GM12878 (cell line): ENCODE results near the gene KBTBD8. TPM values are rescaled to one million over a fixed set of nuclear protein-coding genes. Genes with fewer than 3 reads are reported as not detected.

ENCODE experiments used
- ATAC-seq: fragments of 200-7000 bp; cut with Tn5 transposase; 3 replicates; pipeline ENCODE4 v1.9.1; 2020; ENCODE audit warnings: mild to moderate bottlenecking, moderate library complexity
- BruUV-seq: library from RNA; stranded (reverse); fragments of 400-500 nt; replicated peaks from 2 replicates; lab custom pipeline; 2021; lab: Mats Ljungman, UMichigan
- CTCF ChIA-PET: fragments of 300-600 bp; sonication (Branson Sonifier 250); formaldehyde crosslinking; extraction: SDS; loops from one replicate; lab custom pipeline; 2021; ENCODE audit warnings: inconsistent platforms; lab: Yijun Ruan, JAX
- POLR2A ChIA-PET: fragments of 350-600 bp; formaldehyde crosslinking; extraction: SDS; loops from one replicate; lab custom pipeline; 2021; ENCODE audit warnings: inconsistent platforms; lab: Charles Lee
- RAD21 ChIA-PET: fragments of 300-600 bp; sonication (Branson Sonifier 250); formaldehyde crosslinking; loops from one replicate; lab custom pipeline; 2023; ENCODE audit warnings: antibody characterized with exemption; ENCODE audit not compliant: unreplicated experiment; lab: Charles Lee
- SMC1A ChIA-PET: fragments of 300-600 bp; sonication (Branson Sonifier 250); formaldehyde crosslinking; loops from one replicate; lab custom pipeline; 2023; ENCODE audit not compliant: unreplicated experiment, uncharacterized antibody; lab: Charles Lee
- DNase-seq: peaks from one replicate; pipeline ENCODE4 v3.0.0-alpha.2; 2011; ENCODE audit warnings: low read depth, low spot score
- FAIRE-seq: peaks from 3 replicates; lab custom pipeline; 2011; peaks lifted over from hg19 to GRCh38; lab: Jason Lieb, UNC
- H2AFZ ChIP-seq: 2 replicates; pipeline ENCODE4 v1.6.0; 2011; ENCODE audit warnings: low read depth, low read length, control low read depth; ENCODE audit not compliant: control insufficient read depth
- H3K27ac ChIP-seq: 2 replicates; pipeline ENCODE4 v1.5.1; 2011; ENCODE audit warnings: control low read depth; ENCODE audit not compliant: control insufficient read depth, insufficient read depth
- H3K27me3 ChIP-seq, 2 experiments: replicated peaks in 1 of 2; 2 replicates each; pipeline versions ENCODE4 v1.6.0 to v1.6.1; 2011; ENCODE audit warnings: low read length in 1 of 2; ENCODE audit not compliant: control insufficient read depth in 2 of 2, insufficient read depth in 2 of 2
- H3K36me3 ChIP-seq, 2 experiments: 2 replicates each; pipeline ENCODE4 v1.5.1; 2011; ENCODE audit warnings: low read length in 1 of 2; ENCODE audit not compliant: control insufficient read depth in 2 of 2, insufficient read depth in 2 of 2
- H3K4me1 ChIP-seq: 2 replicates; pipeline ENCODE4 v1.6.1; 2011; ENCODE audit warnings: mild to moderate bottlenecking, low read length, moderate library complexity, mixed read lengths; ENCODE audit not compliant: control insufficient read depth, insufficient read depth
- H3K4me2 ChIP-seq: 2 replicates; pipeline ENCODE4 v1.6.0; 2011; ENCODE audit warnings: control low read depth; ENCODE audit not compliant: control insufficient read depth, insufficient read depth
- H3K4me3 ChIP-seq: fragments of 200-600 bp; sonication (generic); 2 replicates; pipeline ENCODE4 v1.5.1; 2016
- H3K79me2 ChIP-seq: 2 replicates; pipeline ENCODE4 v1.6.0; 2011; ENCODE audit warnings: low read length; ENCODE audit not compliant: control insufficient read depth, insufficient read depth
- H3K9ac ChIP-seq: 2 replicates; pipeline ENCODE4 v1.8.0; 2011; ENCODE audit warnings: low read length, control low read depth, mixed read lengths; ENCODE audit not compliant: control insufficient read depth, insufficient read depth
- H3K9me3 ChIP-seq: replicated peaks from 3 replicates; pipeline ENCODE4 v1.5.1; 2011; ENCODE audit warnings: mild to moderate bottlenecking, low read length; ENCODE audit not compliant: control insufficient read depth, insufficient read depth
- H4K20me1 ChIP-seq: 2 replicates; pipeline ENCODE4 v1.6.0; 2011; ENCODE audit not compliant: control insufficient read depth, insufficient read depth
- BMI1 ChIP-seq: fragments of 450-650 bp; IDR thresholded peaks from 2 replicates; pipeline ENCODE4 v1.6.1; 2016; ENCODE audit warnings: mild to moderate bottlenecking, moderate library complexity, borderline replicate concordance
- CREB1 ChIP-seq: IDR thresholded peaks from 2 replicates; pipeline ENCODE4 v1.6.1; 2012; ENCODE audit warnings: low read depth, mild to moderate bottlenecking, inconsistent platforms
- CTCF ChIP-seq, 3 experiments: IDR thresholded peaks in 2 of 3; conservative IDR thresholded peaks in 1 of 3; 2 replicates each; pipeline ENCODE4 v1.5.1; 2011; ENCODE audit warnings: low read depth in 3 of 3, low read length in 3 of 3, mild to moderate bottlenecking in 3 of 3, control low read depth in 2 of 3, moderate library complexity in 2 of 3, inconsistent platforms in 1 of 3, mixed read lengths in 1 of 3; ENCODE audit not compliant: control insufficient read depth in 2 of 3, insufficient read depth in 1 of 3; ENCODE audit errors: extremely low read depth in 1 of 3
- HCFC1 ChIP-seq: fragments of 150-350 bp; IDR thresholded peaks from 2 replicates; pipeline ENCODE4 v1.6.1; 2014; ENCODE audit warnings: low read length
- HDAC2 ChIP-seq: fragments of 200-600 bp; sonication (generic); IDR thresholded peaks from 2 replicates; pipeline ENCODE4 v1.6.1; 2017
- KLF5 ChIP-seq: fragments of 450-650 bp; IDR thresholded peaks from 2 replicates; pipeline ENCODE4 v1.6.1; 2014; ENCODE audit warnings: mild to moderate bottlenecking; ENCODE audit not compliant: partially characterized antibody
- LARP7 ChIP-seq: fragments of 450-650 bp; IDR thresholded peaks from 2 replicates; pipeline ENCODE4 v1.6.1; 2017; ENCODE audit warnings: mild to moderate bottlenecking
- MAX ChIP-seq: IDR thresholded peaks from 2 replicates; pipeline ENCODE4 v1.6.1; 2012; ENCODE audit warnings: low read depth, low read length, improper control_type of control experiment
- NR2C1 ChIP-seq: fragments of 450-650 bp; IDR thresholded peaks from 2 replicates; pipeline ENCODE4 v1.6.1; 2017; ENCODE audit warnings: antibody characterized with exemption, mild to moderate bottlenecking, moderate library complexity
- RAD21 ChIP-seq: IDR thresholded peaks from 2 replicates; pipeline ENCODE4 v1.6.1; 2011; ENCODE audit warnings: mild to moderate bottlenecking, low read depth, low read length, moderate library complexity; ENCODE audit not compliant: insufficient read depth
- SPI1 ChIP-seq: IDR thresholded peaks from 2 replicates; pipeline ENCODE4 v1.6.1; 2011; ENCODE audit warnings: low read depth, mild to moderate bottlenecking, low read length, moderate library complexity, borderline replicate concordance; ENCODE audit not compliant: insufficient read depth
- STAT1 ChIP-seq: fragments of 450-650 bp; conservative IDR thresholded peaks from 2 replicates; pipeline ENCODE4 v1.6.1; 2014; ENCODE audit warnings: antibody characterized with exemption, mild to moderate bottlenecking
- TARDBP ChIP-seq: IDR thresholded peaks from 2 replicates; pipeline ENCODE4 v1.6.1; 2016; ENCODE audit warnings: borderline replicate concordance
- ZBTB33 ChIP-seq: fragments of 450-650 bp; IDR thresholded peaks from 2 replicates; pipeline ENCODE4 v1.6.1; 2017; ENCODE audit warnings: mild to moderate bottlenecking
- ZNF592 ChIP-seq: fragments of 450-650 bp; IDR thresholded peaks from 2 replicates; pipeline ENCODE4 v1.6.1; 2017; ENCODE audit warnings: mild to moderate bottlenecking, moderate library complexity
- WGBS: methylation state at CpG from one replicate; pipeline ENCODE4 v1.1.6; 2016; ENCODE audit warnings: low lambda C conversion rate; ENCODE audit not compliant: insufficient replicate concordance, insufficient coverage; ENCODE audit errors: missing lambda C conversion rate; 5-methylcytosine and 5-hydroxymethylcytosine counted together
- in situ Hi-C: fragments of 300-500 bp; cut with MboI; formaldehyde crosslinking; loops from 9 replicates; pipeline ENCODE4 v1.14.3; 2018; ENCODE audit warnings: mixed read lengths
- intact Hi-C: fragments of 100-400 bp; cut with micrococcal nuclease; formaldehyde crosslinking; loops from one replicate; pipeline ENCODE4 v1.14.2; 2022; ENCODE audit not compliant: unreplicated experiment
- polyA plus RNA-seq, 11 experiments: library from polyadenylated mRNA; depleted of rRNA in 4 of 11; unstranded in 6 of 11; stranded (reverse) in 5 of 11; fragments of >200 nt; fragmentation: Nextera tagmentation in 4 of 11; fragmentation: Illumina TruSeq in 1 of 11; extraction: Ambion mirVana in 4 of 11; extraction: Trizol in 1 of 11; gene quantifications; 1 replicate in 1 of 11; 2 replicates in 10 of 11; pipeline versions ENCODE4 v1.2.1 to v1.2.3, GENCODE V29; 2011 to 2016; ENCODE audit warnings: inconsistent platforms in 2 of 11, missing spikeins in 2 of 11, low read depth in 1 of 11
- total RNA-seq, 4 experiments: library from RNA; depleted of rRNA in 3 of 4; stranded (reverse); fragments of >200 nt in 3 of 4; fragmentation: Illumina TruSeq in 1 of 4; extraction: Trizol in 1 of 4; gene quantifications; 2 replicates each; pipeline versions ENCODE4 v1.2.1 to v1.2.3, GENCODE V29; 2013 to 2021

Gene KBTBD8
- total and polyA plus RNA-seq, 10 of the 15 experiments (the other 5 are each of a cell fraction or from before 2014, with no cell fraction given): 8.5 to 44.4 (median 19.3) TPM

DNA sequence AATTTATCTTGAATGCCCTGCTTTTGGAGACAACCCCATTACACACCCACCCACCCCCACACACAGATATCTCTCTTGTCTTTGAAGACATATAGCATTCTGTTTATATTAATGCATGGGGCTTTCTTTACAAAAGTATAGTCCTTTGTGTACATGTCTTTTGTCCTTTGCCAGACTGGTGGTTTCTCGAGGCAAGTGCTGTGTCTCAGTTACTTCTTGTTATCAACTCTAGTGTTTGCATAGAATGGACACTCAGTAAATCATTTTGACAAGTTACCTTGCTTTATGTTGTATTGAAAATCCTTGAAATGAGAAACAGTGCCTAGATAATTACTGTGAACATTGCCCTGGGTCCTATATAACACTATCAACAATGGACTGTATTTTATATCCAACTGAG, 33.9 kb downstream of the KBTBD8 start (continued):
- TF ChIP-seq ZNF592: no peak
- TF ChIP-seq CTCF (IDR thresholded peaks at IDR 0.05 in 2 of 3, conservative IDR thresholded peaks at IDR 0.05 in 1 of 3; ENCODE audit: control insufficient read depth in 2 of 3, extremely low read depth in 1 of 3, insufficient read depth in 1 of 3, low read depth in 3 of 3, low read length in 3 of 3): no peak

DNA sequence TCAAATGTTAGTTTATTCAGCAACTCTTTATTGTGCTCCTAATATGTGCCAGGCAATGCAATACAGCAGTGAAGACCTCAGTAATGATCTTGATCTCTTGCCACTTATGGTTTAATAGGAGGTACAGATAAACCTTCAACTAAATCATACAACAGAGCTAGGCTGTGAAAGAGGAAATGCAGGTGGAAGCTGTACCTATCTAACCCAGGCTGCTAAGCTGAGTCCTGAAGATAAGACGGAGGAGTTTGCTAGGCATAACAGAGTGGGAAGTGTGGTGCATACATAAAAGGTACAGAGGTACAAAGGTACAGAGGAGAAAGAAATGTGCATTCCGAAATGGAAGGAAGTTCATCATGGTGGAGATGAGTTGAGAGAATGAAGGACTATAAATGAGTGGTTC, 35.0 kb downstream of the KBTBD8 start:
- Histone ChIP-seq H3K4me3 (no peak overlapping the region), H3K36me3 (no peaks in the 10 kb centered on the region), H3K4me1 (peaks cover 13% of the 10 kb centered on the region), H3K9me3 (no peaks in the 10 kb centered on the region), H3K79me2 (no peaks in the 10 kb centered on the region), H3K9ac (no peak overlapping the region), H3K27me3 (no peaks in the 10 kb centered on the region), H4K20me1 (no peaks in the 10 kb centered on the region), H2AFZ (no peak overlapping the region), H3K4me2 (no peak overlapping the region), H3K27ac (no peak overlapping the region)
- CTCF ChIA-PET: interaction anchor here (1.1 to 3.8 kb wide), 4 partner anchors 14 to 77 kb away, joined by 3 to 10 read pairs (median 4); no protein-coding TSS in a partner anchor
- RAD21 ChIA-PET: interaction anchor here (1.1 kb wide), 1 partner anchor 13 kb away, joined by 3 read pairs; no protein-coding TSS in a partner anchor
- ATAC-seq: no peak
- SMC1A ChIA-PET: interaction anchor here (0.7 to 1.6 kb wide), 3 partner anchors 12 to 262 kb away, joined by 3 to 5 read pairs (median 3); no protein-coding TSS in a partner anchor
- in situ Hi-C loops: no loop called here
- FAIRE-seq: no peak
- 42% methylated on average over 2 of the region's 2 CpGs for WGBS
- BruUV-seq: no TSS peak
- POLR2A ChIA-PET: no interaction called here
- intact Hi-C loops: no loop called here
- DNase-seq: no peak
- TF ChIP-seq STAT1 (no peak), RAD21 (no peak), LARP7 (no peak), TARDBP (no peak), MAX (no peak), KLF5 (no peak), BMI1 (no peak), HCFC1 (no peak), SPI1 (no peak), CREB1 (no peak), HDAC2 (no peak), ZBTB33 (no peak), NR2C1 (no peak)
